GM23338 (cell line): ENCODE measurements around the gene RDH8.

ENCODE experiments used
- CREB1 ChIP-seq: fragments of 250-450 bp; sonication (Bioruptor Pico); IDR thresholded peaks from 2 replicates; pipeline ENCODE4 v1.5.0; 2020; ENCODE audit warnings: low read depth, mild to moderate bottlenecking, moderate library complexity
- EZH2 ChIP-seq: fragments of 200-600 bp; sonication (generic); IDR thresholded peaks from one replicate; pipeline ENCODE4 v1.8.0; 2017; ENCODE audit warnings: antibody characterized with exemption, mild to moderate bottlenecking, low read depth; ENCODE audit not compliant: unreplicated experiment
- EZH2phosphoT487 ChIP-seq: fragments of 200-600 bp; sonication (generic); IDR thresholded peaks from one replicate; pipeline ENCODE4 v1.8.1; 2018; ENCODE audit warnings: antibody characterized with exemption; ENCODE audit not compliant: unreplicated experiment
- JUNB ChIP-seq: IDR thresholded peaks from one replicate; pipeline ENCODE4 v1.6.1; 2016; ENCODE audit warnings: antibody characterized with exemption; ENCODE audit not compliant: unreplicated experiment
- NANOG ChIP-seq: IDR thresholded peaks from 2 replicates; pipeline ENCODE4 v1.6.1; 2016; ENCODE audit warnings: antibody characterized with exemption, borderline replicate concordance
- POLR2AphosphoS5 ChIP-seq: IDR thresholded peaks from 2 replicates; pipeline ENCODE4 v1.6.1; 2016; ENCODE audit warnings: antibody characterized with exemption, low read depth
- STAT1 ChIP-seq: IDR thresholded peaks from one replicate; pipeline ENCODE4 v1.6.1; 2016; ENCODE audit warnings: antibody characterized with exemption; ENCODE audit not compliant: unreplicated experiment
- ZNF114 ChIP-seq: fragments of 250-450 bp; sonication (Bioruptor Pico); IDR thresholded peaks from 2 replicates; pipeline ENCODE4 v1.5.0; 2020; ENCODE audit warnings: mild to moderate bottlenecking, moderate library complexity
- TF ChIP-seq, protein P1 (sequence below), 2 experiments: fragments of 200-600 bp in 1 of 2; sonication (generic) in 1 of 2; conservative IDR thresholded peaks; 2 replicates each; pipeline versions ENCODE4 v1.5.1 to v1.6.1; 2016 to 2017; ENCODE audit warnings: antibody characterized with exemption in 2 of 2, low read depth in 2 of 2, mild to moderate bottlenecking in 2 of 2, moderate library complexity in 1 of 2
- TF ChIP-seq, protein P2 (sequence below): IDR thresholded peaks from one replicate; pipeline ENCODE4 v1.6.1; 2018; ENCODE audit warnings: antibody characterized with exemption; ENCODE audit not compliant: unreplicated experiment
- TF ChIP-seq, protein P3 (sequence below): IDR thresholded peaks from 2 replicates; pipeline ENCODE4 v1.6.1; 2016; ENCODE audit warnings: antibody characterized with exemption

DNA sequence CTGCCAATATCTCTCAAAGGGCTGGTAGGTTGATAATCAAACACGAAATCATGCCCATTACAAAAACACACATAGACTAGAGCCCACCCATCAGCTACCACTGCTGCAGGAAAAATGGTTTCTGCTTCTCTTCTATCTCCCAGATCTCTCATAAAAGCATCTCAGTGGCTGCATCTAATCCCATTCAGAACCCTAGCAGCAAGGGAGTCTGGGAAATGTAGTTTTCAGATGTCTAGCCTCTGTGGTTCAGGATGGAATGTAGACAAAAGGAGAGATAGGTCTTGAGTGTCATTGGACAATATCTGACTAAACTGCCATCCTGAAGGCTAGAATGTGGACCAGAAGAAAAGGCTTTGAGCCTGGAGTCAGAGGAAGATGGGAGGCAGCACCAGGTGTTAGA, 32.1 kb downstream of the RDH8 start:
- TF ChIP-seq, protein P1, sequence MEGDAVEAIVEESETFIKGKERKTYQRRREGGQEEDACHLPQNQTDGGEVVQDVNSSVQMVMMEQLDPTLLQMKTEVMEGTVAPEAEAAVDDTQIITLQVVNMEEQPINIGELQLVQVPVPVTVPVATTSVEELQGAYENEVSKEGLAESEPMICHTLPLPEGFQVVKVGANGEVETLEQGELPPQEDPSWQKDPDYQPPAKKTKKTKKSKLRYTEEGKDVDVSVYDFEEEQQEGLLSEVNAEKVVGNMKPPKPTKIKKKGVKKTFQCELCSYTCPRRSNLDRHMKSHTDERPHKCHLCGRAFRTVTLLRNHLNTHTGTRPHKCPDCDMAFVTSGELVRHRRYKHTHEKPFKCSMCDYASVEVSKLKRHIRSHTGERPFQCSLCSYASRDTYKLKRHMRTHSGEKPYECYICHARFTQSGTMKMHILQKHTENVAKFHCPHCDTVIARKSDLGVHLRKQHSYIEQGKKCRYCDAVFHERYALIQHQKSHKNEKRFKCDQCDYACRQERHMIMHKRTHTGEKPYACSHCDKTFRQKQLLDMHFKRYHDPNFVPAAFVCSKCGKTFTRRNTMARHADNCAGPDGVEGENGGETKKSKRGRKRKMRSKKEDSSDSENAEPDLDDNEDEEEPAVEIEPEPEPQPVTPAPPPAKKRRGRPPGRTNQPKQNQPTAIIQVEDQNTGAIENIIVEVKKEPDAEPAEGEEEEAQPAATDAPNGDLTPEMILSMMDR (conservative IDR thresholded peaks at IDR 0.05; ENCODE audit: low read depth in 2 of 2) = no peak
- TF ChIP-seq EZH2 (no peak), POLR2AphosphoS5 (no peak), CREB1 (CRISPR knock-in tag) (no peak), STAT1 (no peak), EZH2phosphoT487 (no peak), ZNF114 (CRISPR knock-in tag) (no peak), NANOG (no peak), JUNB (no peak)
- TF ChIP-seq, protein P2, sequence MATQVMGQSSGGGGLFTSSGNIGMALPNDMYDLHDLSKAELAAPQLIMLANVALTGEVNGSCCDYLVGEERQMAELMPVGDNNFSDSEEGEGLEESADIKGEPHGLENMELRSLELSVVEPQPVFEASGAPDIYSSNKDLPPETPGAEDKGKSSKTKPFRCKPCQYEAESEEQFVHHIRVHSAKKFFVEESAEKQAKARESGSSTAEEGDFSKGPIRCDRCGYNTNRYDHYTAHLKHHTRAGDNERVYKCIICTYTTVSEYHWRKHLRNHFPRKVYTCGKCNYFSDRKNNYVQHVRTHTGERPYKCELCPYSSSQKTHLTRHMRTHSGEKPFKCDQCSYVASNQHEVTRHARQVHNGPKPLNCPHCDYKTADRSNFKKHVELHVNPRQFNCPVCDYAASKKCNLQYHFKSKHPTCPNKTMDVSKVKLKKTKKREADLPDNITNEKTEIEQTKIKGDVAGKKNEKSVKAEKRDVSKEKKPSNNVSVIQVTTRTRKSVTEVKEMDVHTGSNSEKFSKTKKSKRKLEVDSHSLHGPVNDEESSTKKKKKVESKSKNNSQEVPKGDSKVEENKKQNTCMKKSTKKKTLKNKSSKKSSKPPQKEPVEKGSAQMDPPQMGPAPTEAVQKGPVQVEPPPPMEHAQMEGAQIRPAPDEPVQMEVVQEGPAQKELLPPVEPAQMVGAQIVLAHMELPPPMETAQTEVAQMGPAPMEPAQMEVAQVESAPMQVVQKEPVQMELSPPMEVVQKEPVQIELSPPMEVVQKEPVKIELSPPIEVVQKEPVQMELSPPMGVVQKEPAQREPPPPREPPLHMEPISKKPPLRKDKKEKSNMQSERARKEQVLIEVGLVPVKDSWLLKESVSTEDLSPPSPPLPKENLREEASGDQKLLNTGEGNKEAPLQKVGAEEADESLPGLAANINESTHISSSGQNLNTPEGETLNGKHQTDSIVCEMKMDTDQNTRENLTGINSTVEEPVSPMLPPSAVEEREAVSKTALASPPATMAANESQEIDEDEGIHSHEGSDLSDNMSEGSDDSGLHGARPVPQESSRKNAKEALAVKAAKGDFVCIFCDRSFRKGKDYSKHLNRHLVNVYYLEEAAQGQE = no peak
- TF ChIP-seq, protein P3, sequence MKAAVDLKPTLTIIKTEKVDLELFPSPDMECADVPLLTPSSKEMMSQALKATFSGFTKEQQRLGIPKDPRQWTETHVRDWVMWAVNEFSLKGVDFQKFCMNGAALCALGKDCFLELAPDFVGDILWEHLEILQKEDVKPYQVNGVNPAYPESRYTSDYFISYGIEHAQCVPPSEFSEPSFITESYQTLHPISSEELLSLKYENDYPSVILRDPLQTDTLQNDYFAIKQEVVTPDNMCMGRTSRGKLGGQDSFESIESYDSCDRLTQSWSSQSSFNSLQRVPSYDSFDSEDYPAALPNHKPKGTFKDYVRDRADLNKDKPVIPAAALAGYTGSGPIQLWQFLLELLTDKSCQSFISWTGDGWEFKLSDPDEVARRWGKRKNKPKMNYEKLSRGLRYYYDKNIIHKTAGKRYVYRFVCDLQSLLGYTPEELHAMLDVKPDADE = no peak
